HG02588 (cell line): ENCODE measurements around the gene MIGA2.
A peak's percentile ranks its signal among the peaks of the same experiment; 100 is the strongest.

Experiments
- ATAC-seq: cut with Tn5 transposase; IDR thresholded peaks from one replicate; pipeline ENCODE4 v1.9.1; 2021; ENCODE audit warnings: mild to moderate bottlenecking, moderate library complexity; ENCODE audit not compliant: unreplicated experiment

MIGA2 gene

GRCh38 chr9:129071526-129072126 lies 35.2 kb downstream of the MIGA2 start:
- no peak for ATAC-seq

- ATAC-seq, result no peak
Observed at GRCh38 chr9:129072171-129072570, 35.7 kb downstream of the MIGA2 start.

- no peak for ATAC-seq
Observed at GRCh38 chr9:129073404-129073803, 37.0 kb downstream of the MIGA2 start.

- no peak for ATAC-seq
Observed at GRCh38 chr9:129074106-129074505, 37.7 kb downstream of the MIGA2 start.

GRCh38 chr9:129075996-129076639 lies 39.7 kb downstream of the MIGA2 start:
- ATAC-seq, result no peak

- no peak for ATAC-seq
Observed at GRCh38 chr9:129076640-129077037, 40.2 kb downstream of the MIGA2 start.

GRCh38 chr9:129077236-129077635 lies 40.8 kb downstream of the MIGA2 start:
- no peak for ATAC-seq

- ATAC-seq, result no peak
Observed at GRCh38 chr9:129078691-129079503, 42.5 kb downstream of the MIGA2 start.

GRCh38 chr9:129079829-129080228 lies 43.4 kb downstream of the MIGA2 start:
- no peak for ATAC-seq

GRCh38 chr9:129080298-129080600 lies 43.8 kb downstream of the MIGA2 start:
- ATAC-seq, result no peak

- ATAC-seq, result peak; percentile 92
Observed at GRCh38 chr9:129080601-129081387, 44.4 kb downstream of the MIGA2 start, which contains the start of gene DOLPP1. TSS of gene DOLPP1 (plus strand) at chr9:129081111. CDS start at chr9:129081132, 21 bp downstream.

GRCh38 chr9:129081388-129081904 lies 45.0 kb downstream of the MIGA2 start:
- no peak for ATAC-seq

GRCh38 chr9:129084087-129084486 lies 47.7 kb downstream of the MIGA2 start:
- no peak for ATAC-seq

GRCh38 chr9:129089246-129089645 lies 52.8 kb downstream of the MIGA2 start:
- ATAC-seq, result no peak

GRCh38 chr9:129093602-129094386 lies 57.4 kb downstream of the MIGA2 start:
- no peak for ATAC-seq

GRCh38 chr9:129094387-129095169 lies 58.2 kb downstream of the MIGA2 start:
- no peak for ATAC-seq

- ATAC-seq, result no peak
Observed at GRCh38 chr9:129095170-129095667, 58.8 kb downstream of the MIGA2 start.

GRCh38 chr9:129095908-129096307 lies 59.5 kb downstream of the MIGA2 start:
- ATAC-seq, result no peak

GRCh38 chr9:129097671-129098306 lies 61.4 kb downstream of the MIGA2 start:
- ATAC-seq, result no peak
